ENCODE results near the gene C2CD4A.

Gene C2CD4A

DNA sequence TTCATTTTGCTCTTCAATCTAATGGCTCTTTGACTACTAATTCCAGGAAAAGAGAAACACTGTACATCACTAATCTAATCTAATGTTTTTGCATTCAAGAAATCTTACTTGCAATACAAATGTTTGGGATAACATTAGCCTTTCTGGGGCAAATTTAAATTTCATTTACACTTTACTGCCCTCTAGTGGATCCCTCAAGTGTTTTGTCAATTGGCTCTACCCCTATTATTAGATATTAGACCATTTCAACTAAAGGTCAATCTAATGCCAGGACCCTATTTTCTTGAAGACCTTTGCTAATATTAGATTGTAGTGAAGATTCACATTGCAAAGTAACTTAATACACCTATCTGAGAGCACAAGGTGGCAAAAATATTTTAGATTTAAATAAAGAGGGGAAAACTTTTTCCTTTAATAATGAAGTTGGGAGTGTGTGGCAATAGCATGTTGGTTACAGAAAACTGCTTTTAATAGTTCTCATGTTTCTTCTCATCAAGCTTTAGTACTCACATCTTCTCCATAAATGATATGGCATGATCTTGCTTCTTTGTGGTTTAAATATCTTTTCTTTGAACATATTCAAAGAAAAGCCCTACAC is 5.0 kb downstream of the C2CD4A start:
- no peak for DNase-seq
- Histone ChIP-seq H3K27ac (no peak overlapping the region), H3K4me1 (peaks cover 0 to 18% (median 11%) of the 10 kb centered on the region in 4 donors), H3K36me3 (no peaks in the 10 kb centered on the region), H3K9me3 (no peaks in the 10 kb centered on the region), H3K4me3 (no peak overlapping the region), H3K27me3 (no peaks in the 10 kb centered on the region)
- peak; percentile 61 to 62 for TF ChIP-seq CTCF (IDR thresholded peaks at IDR 0.05)
- intact Hi-C loops (cut with DNase I; ENCODE audit: low total_unique reads), result no loop called here

DNA sequence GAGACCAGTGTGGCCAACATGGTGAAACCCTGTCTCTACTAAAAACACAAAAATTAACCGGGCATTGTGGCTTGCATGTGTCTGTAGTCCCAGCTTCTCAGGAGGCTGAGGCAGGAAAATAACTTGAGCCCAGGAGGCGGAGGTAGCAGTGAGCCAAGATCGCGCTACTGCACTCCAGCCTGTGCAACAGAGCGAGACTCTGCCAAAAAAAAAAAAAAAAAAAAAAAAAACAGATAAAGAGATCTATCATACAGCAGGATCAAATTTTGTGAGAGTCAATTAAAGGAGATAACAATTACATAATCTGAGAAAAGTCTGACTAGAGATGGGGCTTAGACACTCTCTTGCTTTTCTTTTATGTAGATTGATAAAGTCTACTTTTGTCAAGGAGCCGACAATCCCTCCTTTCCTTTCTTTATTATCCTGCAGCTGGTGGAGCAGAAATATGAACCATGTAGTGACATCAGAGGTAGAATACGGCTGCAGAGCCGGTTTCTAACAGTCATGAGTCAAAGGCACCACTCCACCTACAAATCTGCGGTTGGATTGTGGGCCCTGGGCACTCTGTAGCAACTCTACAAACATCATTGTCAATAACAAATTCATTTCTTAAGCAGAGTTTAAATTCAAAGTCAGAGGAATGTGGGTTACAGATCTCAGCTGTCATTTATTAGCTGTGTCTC is 9.0 kb downstream of the C2CD4A start:
- H3K36me3 ChIP-seq, result no peaks in the 10 kb centered on the region
- DNase-seq, result no peak
- no peaks in the 10 kb centered on the region for H3K4me1 ChIP-seq
- no peaks in the 10 kb centered on the region for H3K27me3 ChIP-seq
- no peak for TF ChIP-seq CTCF (IDR thresholded peaks at IDR 0.05)
- no peak overlapping the region for H3K27ac ChIP-seq
- no peak overlapping the region for H3K4me3 ChIP-seq
- H3K9me3 ChIP-seq, result no peaks in the 10 kb centered on the region
- intact Hi-C loops (cut with DNase I; ENCODE audit: low total_unique reads), result no loop called here

GRCh38 chr15:62079594-62079993 is 12.8 kb downstream of the C2CD4A start:
- H3K27me3 ChIP-seq, result no peaks in the 10 kb centered on the region
- no peaks in the 10 kb centered on the region for H3K9me3 ChIP-seq
- no peak overlapping the region for H3K4me3 ChIP-seq
- H3K36me3 ChIP-seq, result no peaks in the 10 kb centered on the region
- H3K27ac ChIP-seq, result no peak overlapping the region
- DNase-seq, result no peak
- TF ChIP-seq CTCF (IDR thresholded peaks at IDR 0.05), result no peak
- H3K4me1 ChIP-seq, result no peaks in the 10 kb centered on the region
- intact Hi-C loops (cut with DNase I; ENCODE audit: low total_unique reads), result no loop called here

- TF ChIP-seq CTCF (IDR thresholded peaks at IDR 0.05), result no peak
These were observed 16.7 kb downstream of the C2CD4A start for GRCh38 chr15:62083194-62084154.

DNA sequence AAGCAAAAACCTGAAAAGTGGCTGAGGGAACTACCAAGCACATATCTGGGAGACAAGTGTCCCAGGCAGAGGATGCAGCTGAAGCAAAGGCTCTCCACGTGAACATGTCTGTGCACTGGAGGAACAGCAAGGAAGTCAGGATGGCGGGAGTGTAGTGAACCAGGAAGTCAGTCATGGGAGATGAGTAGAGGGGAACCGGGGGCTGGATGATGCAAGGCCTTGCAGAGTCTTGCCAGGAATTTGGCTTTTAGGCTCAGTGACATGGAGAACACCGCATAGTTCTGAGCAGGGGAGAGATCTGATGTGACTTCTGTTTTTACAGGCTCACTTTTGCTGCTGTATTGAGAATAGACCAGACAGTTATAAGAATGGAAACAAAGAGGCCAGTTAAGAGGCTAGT is 19.0 kb downstream of the C2CD4A start:
- Histone ChIP-seq H3K27me3 (no peaks in the 10 kb centered on the region), H3K9me3 (no peaks in the 10 kb centered on the region), H3K4me3 (no peak overlapping the region), H3K4me1 (peaks cover 0 to 11% (median 0%) of the 10 kb centered on the region in 4 donors), H3K36me3 (no peaks in the 10 kb centered on the region), H3K27ac (no peak overlapping the region)
- no peak for TF ChIP-seq CTCF (IDR thresholded peaks at IDR 0.05)
- DNase-seq, result peak in 1 of 2 donors; percentile 30
- intact Hi-C loops (cut with DNase I; ENCODE audit: low total_unique reads), result no loop called here

More at GRCh38 chr15:62083194-62084154, 16.7 kb downstream of the C2CD4A start:
- no peak for DNase-seq
- H3K9me3 ChIP-seq, result no peaks in the 10 kb centered on the region
- peaks cover 0 to 11% (median 0%) of the 10 kb centered on the region in 4 donors for H3K4me1 ChIP-seq
- H3K36me3 ChIP-seq, result no peaks in the 10 kb centered on the region
- intact Hi-C loops (cut with DNase I; ENCODE audit: low total_unique reads), result no loop called here
- H3K27me3 ChIP-seq, result no peaks in the 10 kb centered on the region
- H3K4me3 ChIP-seq, result no peak overlapping the region
- H3K27ac ChIP-seq, result no peak overlapping the region
